HepG2 (cell line): ENCODE measurements around the gene SLC12A9. TPM values are rescaled to one million over a fixed set of nuclear protein-coding genes. Genes with fewer than 3 reads are reported as not detected.

Source experiments
- ATAC-seq: fragments of 200-7000 bp; cut with Tn5 transposase; 3 replicates; pipeline ENCODE4 v1.9.1; 2020; ENCODE audit warnings: mild to moderate bottlenecking, moderate library complexity
- BruUV-seq: library from RNA; stranded (reverse); fragments of 400-500 nt; replicated peaks from 2 replicates; lab custom pipeline; 2021; lab: Mats Ljungman, UMichigan
- CTCF ChIA-PET: fragments of 300-600 bp; formaldehyde crosslinking; extraction: SDS; loops from one replicate; lab custom pipeline; 2021; ENCODE audit warnings: low total read pairs, inconsistent platforms, low intra/inter-chr PET ratio; lab: Yijun Ruan, JAX
- POLR2A ChIA-PET: fragments of 350-600 bp; sonication (Branson Sonifier 250); formaldehyde crosslinking; loops from one replicate; lab custom pipeline; 2020; ENCODE audit warnings: antibody characterized with exemption, inconsistent platforms; lab: Yijun Ruan, JAX
- DNase-seq: peaks from one replicate; pipeline ENCODE4 v3.0.0-alpha.2; 2015; ENCODE audit warnings: low spot score
- FAIRE-seq: peaks from 3 replicates; lab custom pipeline; 2011; peaks lifted over from hg19 to GRCh38; lab: Jason Lieb, UNC
- H2AFZ ChIP-seq: one replicate; pipeline ENCODE4 v1.6.1; 2011; ENCODE audit warnings: low read length, inconsistent platforms
- H3K27ac ChIP-seq: fragments of 300-600 bp; 3 replicates; pipeline ENCODE4 v1.8.0; 2011; ENCODE audit warnings: mixed run types, mild to moderate bottlenecking, mixed read lengths, low read length, inconsistent platforms; ENCODE audit not compliant: insufficient read depth; ENCODE audit errors: extremely low read length
- H3K27me3 ChIP-seq, 2 experiments: fragments of 200-600 bp in 1 of 2; 2 replicates in 1 of 2; 3 replicates in 1 of 2; pipeline versions ENCODE4 v1.6.0 to v1.8.0; 2011; ENCODE audit warnings: low read length in 2 of 2, mild to moderate bottlenecking in 2 of 2, moderate library complexity in 2 of 2, inconsistent platforms in 1 of 2; ENCODE audit not compliant: insufficient read depth in 2 of 2, control insufficient read depth in 1 of 2
- H3K36me3 ChIP-seq, 2 experiments: fragments of 200-600 bp in 1 of 2; replicated peaks in 1 of 2; 2 replicates in 1 of 2; 3 replicates in 1 of 2; pipeline versions ENCODE4 v1.5.1 to v1.8.0; 2011; ENCODE audit warnings: low read length in 2 of 2, inconsistent platforms in 1 of 2; ENCODE audit not compliant: insufficient read depth in 2 of 2, control insufficient read depth in 1 of 2
- H3K4me1 ChIP-seq: 2 replicates; pipeline ENCODE4 v1.5.1; 2012; ENCODE audit warnings: low read length, inconsistent platforms; ENCODE audit not compliant: insufficient read depth
- H3K4me2 ChIP-seq: 2 replicates; pipeline ENCODE4 v1.6.0; 2011; ENCODE audit warnings: low read depth, low read length, inconsistent platforms
- H3K4me3 ChIP-seq, 3 experiments: fragments of 200-600 bp in 1 of 3; sonication (generic), shearing (Covaris generic) in 1 of 3; replicated peaks in 1 of 3; 2 replicates each; pipeline ENCODE4 v1.5.1; 2011 to 2016; ENCODE audit warnings: low read length in 3 of 3, inconsistent platforms in 2 of 3, low read depth in 2 of 3, mild to moderate bottlenecking in 2 of 3, control low read depth in 1 of 3, mixed read lengths in 1 of 3; ENCODE audit not compliant: insufficient read depth in 1 of 3
- H3K79me2 ChIP-seq: one replicate; pipeline ENCODE4 v1.6.1; 2011; ENCODE audit warnings: low read length, inconsistent platforms; ENCODE audit not compliant: insufficient read depth
- H3K9ac ChIP-seq: 2 replicates; pipeline ENCODE4 v1.6.0; 2011; ENCODE audit warnings: mild to moderate bottlenecking, low read depth, low read length, inconsistent platforms; ENCODE audit not compliant: insufficient read depth
- H3K9me3 ChIP-seq: 2 replicates; pipeline ENCODE4 v1.5.1; 2012; ENCODE audit warnings: mild to moderate bottlenecking, low read length
- H4K20me1 ChIP-seq: 2 replicates; pipeline ENCODE4 v1.6.0; 2011; ENCODE audit warnings: inconsistent platforms, mild to moderate bottlenecking, low read length, moderate library complexity; ENCODE audit not compliant: insufficient read depth
- HNRNPL ChIP-seq: fragments of 200-400 bp; formaldehyde crosslinking; IDR thresholded peaks from 2 replicates; pipeline ENCODE4 v1.6.1; 2017; ENCODE audit warnings: mild to moderate bottlenecking, low read depth, low read length
- MED13 ChIP-seq: sonication (generic); formaldehyde crosslinking; IDR thresholded peaks from 2 replicates; pipeline ENCODE4 v1.5.0; 2020; ENCODE audit warnings: missing genetic modification reagents
- PCBP2 ChIP-seq: fragments of 200-400 bp; formaldehyde crosslinking; optimal IDR thresholded peaks from 2 replicates; pipeline ENCODE3; 2018; ENCODE audit warnings: low read length, low read depth; ENCODE audit not compliant: poor library complexity, severe bottlenecking
- TAF1 ChIP-seq: sonication (generic); formaldehyde crosslinking; IDR thresholded peaks from 2 replicates; pipeline ENCODE4 v1.4.0; 2020; ENCODE audit warnings: missing genetic modification reagents
- ZNF136 ChIP-seq: sonication (generic); formaldehyde crosslinking; IDR thresholded peaks from 2 replicates; pipeline ENCODE4 v1.8.1; 2022; ENCODE audit warnings: low read depth, mild to moderate bottlenecking, moderate library complexity, missing genetic modification reagents
- ZNF468 ChIP-seq: sonication (generic); formaldehyde crosslinking; IDR thresholded peaks from 2 replicates; pipeline ENCODE4 v1.8.0; 2022; ENCODE audit warnings: mild to moderate bottlenecking, moderate library complexity, missing genetic modification reagents
- WGBS: methylation state at CpG from one replicate; pipeline ENCODE4 v1.1.6; 2017; ENCODE audit warnings: low lambda C conversion rate; 5-methylcytosine and 5-hydroxymethylcytosine counted together
- in situ Hi-C: cut with HindIII; loops from 2 replicates; pipeline ENCODE4 v1.10.0; 2017; ENCODE audit warnings: low pct_unique_long_range_greater_than_20kb; ENCODE audit not compliant: extremely low pct_ligation_motif_present
- intact Hi-C: fragments of 100-400 bp; cut with micrococcal nuclease; formaldehyde crosslinking; loops from one replicate; pipeline ENCODE4 v1.10.0; 2022; ENCODE audit not compliant: unreplicated experiment
- polyA plus RNA-seq, 8 experiments: library from polyadenylated mRNA; depleted of rRNA in 3 of 8; stranded (reverse) in 7 of 8; unstranded in 1 of 8; fragments of >200 nt; fragmentation: Illumina TruSeq in 4 of 8; extraction: Trizol in 4 of 8; gene quantifications; 2 replicates each; pipeline versions ENCODE4 v1.2.1 to v1.2.3, GENCODE V29; 2011 to 2016; ENCODE audit warnings: low read depth in 4 of 8, missing spikeins in 1 of 8, mixed read lengths in 1 of 8; ENCODE audit not compliant: insufficient read depth in 1 of 8
- total RNA-seq, 5 experiments: library from RNA; depleted of rRNA; stranded (reverse); fragments of >200 nt; fragmentation: Illumina TruSeq; extraction: Trizol; gene quantifications; 2 replicates each; pipeline ENCODE4 v1.2.3, GENCODE V29; 2016; ENCODE audit warnings: low read depth in 1 of 5
- TF ChIP-seq, protein P1 (sequence below): sonication (generic); formaldehyde crosslinking; IDR thresholded peaks from 2 replicates; pipeline ENCODE4 v1.4.0; 2020; ENCODE audit warnings: missing genetic modification reagents, mild to moderate bottlenecking, borderline replicate concordance

SLC12A9 gene
- total and polyA plus RNA-seq, 2 of the 13 experiments (the other 11 are each of a cell fraction or from before 2014, with no cell fraction given): 8.7 to 16.6 TPM

DNA sequence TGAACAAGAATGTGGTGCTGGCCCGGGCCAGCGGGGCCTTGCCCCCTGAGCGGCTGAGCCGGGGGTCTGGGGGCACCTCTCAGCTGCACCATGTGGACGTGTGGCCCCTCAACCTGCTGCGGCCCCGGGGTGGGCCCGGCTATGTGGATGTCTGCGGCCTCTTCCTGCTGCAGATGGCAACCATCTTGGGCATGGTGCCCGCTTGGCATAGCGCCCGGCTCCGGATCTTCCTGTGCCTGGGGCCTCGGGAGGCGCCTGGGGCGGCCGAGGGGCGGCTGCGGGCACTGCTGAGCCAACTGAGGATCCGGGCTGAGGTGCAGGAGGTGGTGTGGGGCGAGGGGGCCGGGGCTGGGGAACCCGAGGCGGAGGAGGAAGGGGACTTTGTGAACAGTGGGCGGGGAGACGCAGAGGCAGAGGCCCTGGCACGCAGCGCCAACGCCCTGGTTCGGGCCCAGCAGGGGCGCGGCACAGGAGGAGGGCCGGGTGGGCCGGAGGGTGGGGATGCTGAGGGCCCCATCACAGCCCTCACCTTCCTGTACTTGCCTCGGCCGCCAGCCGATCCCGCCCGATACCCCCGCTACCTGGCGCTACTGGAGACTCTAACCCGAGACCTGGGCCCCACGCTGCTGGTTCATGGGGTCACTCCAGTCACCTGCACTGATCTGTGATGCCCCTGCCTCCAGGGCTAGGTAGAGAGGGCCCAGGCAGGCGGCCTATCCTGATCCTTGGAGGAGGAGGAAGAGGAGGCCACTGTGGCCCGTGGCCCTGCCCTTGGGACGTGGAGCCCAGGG is 13.6 kb downstream of the SLC12A9 start:
- in situ Hi-C loops: no loop called here
- no TSS peak for BruUV-seq

DNA sequence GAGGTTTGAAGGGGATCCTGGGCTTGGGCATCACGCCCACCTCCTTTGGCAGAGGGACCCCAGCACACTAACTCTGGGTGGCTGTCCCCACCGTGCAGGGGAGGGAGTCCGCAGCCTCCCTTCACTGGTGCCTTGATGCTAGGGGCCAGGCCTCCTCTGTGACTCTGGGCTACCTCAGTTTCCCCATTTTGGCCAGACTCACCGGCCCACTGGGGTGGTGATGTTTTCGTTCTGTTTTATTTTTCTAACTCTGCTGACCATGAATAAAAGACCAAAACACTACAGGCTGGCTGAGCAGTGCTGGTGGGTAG is 14.2 kb downstream of the SLC12A9 start:
- ATAC-seq: no peak
- no peak for FAIRE-seq
- 92% methylated on average over 3 of the region's 5 CpGs for WGBS
- in situ Hi-C loops: no loop called here
- Histone ChIP-seq H3K9ac (no peak overlapping the region), H3K9me3 (no peaks in the 10 kb centered on the region), H2AFZ (no peak overlapping the region)
- no TSS peak for BruUV-seq
- intact Hi-C loops: no loop called here
- TF ChIP-seq, protein P1, sequence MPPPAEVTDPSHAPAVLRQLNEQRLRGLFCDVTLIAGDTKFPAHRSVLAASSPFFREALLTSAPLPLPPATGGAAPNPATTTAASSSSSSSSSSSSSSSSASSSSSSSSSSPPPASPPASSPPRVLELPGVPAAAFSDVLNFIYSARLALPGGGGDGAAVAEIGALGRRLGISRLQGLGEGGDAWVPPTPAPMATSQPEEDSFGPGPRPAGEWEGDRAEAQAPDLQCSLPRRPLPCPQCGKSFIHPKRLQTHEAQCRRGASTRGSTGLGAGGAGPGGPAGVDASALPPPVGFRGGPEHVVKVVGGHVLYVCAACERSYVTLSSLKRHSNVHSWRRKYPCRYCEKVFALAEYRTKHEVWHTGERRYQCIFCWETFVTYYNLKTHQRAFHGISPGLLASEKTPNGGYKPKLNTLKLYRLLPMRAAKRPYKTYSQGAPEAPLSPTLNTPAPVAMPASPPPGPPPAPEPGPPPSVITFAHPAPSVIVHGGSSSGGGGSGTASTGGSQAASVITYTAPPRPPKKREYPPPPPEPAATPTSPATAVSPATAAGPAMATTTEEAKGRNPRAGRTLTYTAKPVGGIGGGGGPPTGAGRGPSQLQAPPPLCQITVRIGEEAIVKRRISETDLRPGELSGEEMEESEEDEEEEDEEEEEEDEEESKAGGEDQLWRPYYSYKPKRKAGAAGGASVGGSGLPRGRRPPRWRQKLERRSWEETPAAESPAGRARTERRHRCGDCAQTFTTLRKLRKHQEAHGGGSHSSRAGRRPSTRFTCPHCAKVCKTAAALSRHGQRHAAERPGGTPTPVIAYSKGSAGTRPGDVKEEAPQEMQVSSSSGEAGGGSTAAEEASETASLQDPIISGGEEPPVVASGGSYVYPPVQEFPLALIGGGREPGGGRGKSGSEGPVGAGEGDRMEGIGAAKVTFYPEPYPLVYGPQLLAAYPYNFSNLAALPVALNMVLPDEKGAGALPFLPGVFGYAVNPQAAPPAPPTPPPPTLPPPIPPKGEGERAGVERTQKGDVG (CRISPR knock-in tag): no peak
- no peak for TF ChIP-seq ZNF136 (CRISPR knock-in tag)
- TF ChIP-seq, all 625 proteins: peak for 0
- Histone ChIP-seq H3K27me3 (no peaks in the 10 kb centered on the region; a peak in 1 of 5 replicates), H3K79me2 (no peaks in the 10 kb centered on the region), H3K4me2 (no peak overlapping the region), H3K4me1 (peaks cover 19% of the 10 kb centered on the region), H3K36me3 (no peaks in the 10 kb centered on the region; a peak in 1 of 5 replicates), H3K27ac (no peak overlapping the region), H3K4me3 (no peak overlapping the region), H4K20me1 (no peaks in the 10 kb centered on the region)
- DNase-seq: no peak
- POLR2A ChIA-PET: no interaction called here
- CTCF ChIA-PET: no interaction called here

More for the DNA sequence above, 13.6 kb downstream of the SLC12A9 start:
- Histone ChIP-seq H3K4me2 (no peak overlapping the region), H3K9me3 (no peaks in the 10 kb centered on the region), H3K36me3 (peaks cover 0 to under 1% of the 10 kb centered on the region in 2 experiments; a peak in 1 of 5 replicates), H3K4me3 (no peak overlapping the region), H3K27ac (no peak overlapping the region), H3K79me2 (no peaks in the 10 kb centered on the region), H3K27me3 (no peaks in the 10 kb centered on the region; a peak in 1 of 5 replicates), H3K9ac (no peak overlapping the region), H4K20me1 (no peaks in the 10 kb centered on the region), H2AFZ (no peak overlapping the region), H3K4me1 (peaks cover 19% of the 10 kb centered on the region)
- DNase-seq (no peak), ATAC-seq (no peak), FAIRE-seq (no peak)
- intact Hi-C loops: no loop called here
- POLR2A ChIA-PET: no interaction called here
- WGBS: 97% methylated on average over 23 of the region's 46 CpGs
- TF ChIP-seq ZNF468 (CRISPR knock-in tag) (no peak), TAF1 (CRISPR knock-in tag) (no peak), PCBP2 (no peak), HNRNPL (peak; percentile 65; the same call in 1 of the 2 replicates), MED13 (CRISPR knock-in tag) (no peak)
- CTCF ChIA-PET: no interaction called here
